GM18498 (cell line): Measurements from ENCODE around the gene BCAS3.

Source experiments
- ATAC-seq: cut with Tn5 transposase; IDR thresholded peaks from one replicate; pipeline ENCODE4 v1.9.1; 2021; ENCODE audit warnings: mild to moderate bottlenecking, moderate library complexity; ENCODE audit not compliant: unreplicated experiment

BCAS3 gene

DNA sequence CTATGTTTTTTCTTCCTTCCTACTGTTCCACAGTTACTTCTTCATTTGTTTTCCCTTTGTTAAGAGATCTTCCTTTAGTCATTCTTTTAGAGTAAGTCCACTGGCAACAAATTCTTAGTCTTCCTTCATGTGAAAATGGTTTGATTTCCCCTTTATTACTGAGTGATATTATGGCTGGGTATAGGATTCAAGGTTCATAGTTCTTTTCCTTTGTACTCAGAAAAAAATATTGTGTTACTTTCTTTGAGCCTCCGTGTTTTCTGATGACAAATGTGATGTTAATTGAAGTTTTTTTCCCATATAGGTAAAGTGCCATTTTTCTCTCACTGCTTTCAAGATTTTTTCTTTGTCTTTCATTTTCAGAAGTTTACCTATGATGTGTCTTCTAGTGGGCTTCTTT lies 438.9 kb downstream of the BCAS3 start:
- ATAC-seq: no peak

DNA sequence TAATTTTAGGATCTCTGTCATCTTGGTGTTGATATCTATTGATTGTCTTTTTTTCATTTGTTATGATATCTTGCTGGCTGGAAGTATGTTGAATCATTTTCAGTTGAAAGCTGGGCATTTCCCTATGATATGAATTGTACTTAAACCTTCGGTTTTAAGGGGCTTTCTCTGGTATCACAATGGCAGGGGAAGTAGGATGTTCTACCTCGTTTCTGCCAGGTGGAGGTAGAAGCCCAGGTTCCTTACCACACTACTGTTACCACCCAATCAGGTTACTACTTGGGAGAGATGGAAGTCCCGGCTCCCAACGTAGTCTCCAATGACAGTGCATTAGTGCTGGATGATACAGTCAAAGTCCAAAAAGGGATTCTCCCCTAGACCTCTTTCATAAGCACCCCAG lies 440.3 kb downstream of the BCAS3 start:
- no peak for ATAC-seq

GRCh38 chr17:61118871-61119270 lies 441.2 kb downstream of the BCAS3 start:
- no peak for ATAC-seq

DNA sequence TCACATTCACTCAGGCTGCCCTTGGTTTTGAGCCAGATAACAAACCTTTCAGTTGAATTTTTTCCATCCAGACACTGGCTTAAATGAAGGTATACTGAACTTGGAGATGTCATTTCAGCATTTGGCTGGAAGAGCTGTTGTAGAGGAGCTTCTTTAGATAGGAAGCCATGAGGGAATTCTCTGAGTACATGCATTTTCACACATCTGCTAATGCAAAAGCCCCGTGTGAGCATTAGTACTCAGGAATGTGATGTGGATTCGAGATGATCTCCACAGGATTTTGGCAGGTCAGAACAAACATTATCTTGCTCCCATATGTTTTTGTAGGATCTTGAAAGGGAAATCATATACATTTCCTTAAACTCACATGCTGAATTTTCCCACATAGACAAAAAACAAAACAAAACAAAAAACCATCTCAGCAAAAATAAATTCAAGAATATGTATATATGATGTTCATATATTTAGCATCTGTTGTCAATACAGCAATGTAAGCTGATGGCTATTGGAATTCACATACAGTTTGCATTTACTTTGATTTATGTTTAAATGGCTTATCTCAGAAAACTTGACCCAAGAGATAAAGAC lies 444.8 kb downstream of the BCAS3 start:
- ATAC-seq: no peak

DNA sequence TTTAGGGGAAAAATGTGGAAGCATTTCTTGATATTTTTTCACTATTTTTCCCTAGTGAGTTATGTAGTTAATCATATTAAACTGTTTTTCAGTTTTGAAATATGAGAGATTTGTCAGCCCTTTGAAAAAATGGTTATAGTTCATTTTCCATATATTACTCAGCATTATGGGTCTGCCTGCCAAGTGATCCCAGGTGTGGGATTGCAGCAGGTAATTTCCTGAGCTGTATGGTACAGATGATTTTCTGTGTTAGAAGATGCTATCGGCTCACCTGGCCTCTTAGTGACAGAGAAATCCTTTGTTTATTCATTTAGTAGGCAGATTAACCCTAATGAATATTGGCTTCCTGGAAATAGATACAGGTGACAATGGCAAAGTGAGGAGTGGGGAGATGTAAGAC lies 446.9 kb downstream of the BCAS3 start:
- ATAC-seq: no peak

DNA sequence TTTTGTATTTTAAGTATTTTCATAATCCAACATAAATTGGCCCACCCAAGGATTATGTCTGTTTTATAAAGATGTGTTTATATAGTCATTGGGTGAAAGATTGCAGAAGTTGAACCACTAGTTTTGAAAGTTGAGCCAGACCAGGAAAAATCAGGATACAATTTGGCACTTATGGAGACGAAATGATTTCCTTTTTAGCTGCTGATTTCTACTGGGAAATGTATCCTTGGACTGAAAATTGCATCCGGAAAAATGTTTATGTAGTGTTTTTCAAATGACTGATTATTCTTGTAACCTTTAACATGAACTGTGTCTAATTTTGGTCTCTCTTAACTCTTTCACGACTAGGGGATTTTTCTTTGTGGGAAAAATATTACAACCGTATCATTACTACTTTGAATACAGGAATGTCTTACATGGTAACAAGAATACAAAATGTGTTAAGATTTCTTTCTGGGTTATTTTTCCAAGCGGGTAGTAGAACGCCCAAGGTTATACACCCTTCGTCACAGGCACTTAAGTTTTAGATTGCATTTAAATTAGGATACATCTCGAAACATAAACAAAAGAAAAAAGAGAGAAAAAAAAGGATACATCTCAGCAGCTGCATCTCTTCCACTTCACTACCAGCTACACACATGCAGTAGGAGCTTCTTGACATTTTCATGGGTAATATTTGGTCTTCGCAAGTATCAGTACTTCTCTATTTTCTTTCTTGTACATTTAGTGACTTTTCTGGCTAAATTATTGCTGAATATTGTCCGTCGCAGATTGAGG lies 449.0 kb downstream of the BCAS3 start:
- ATAC-seq: no peak

- ATAC-seq: no peak
Observed at GRCh38 chr17:61127960-61128359, 450.3 kb downstream of the BCAS3 start.

DNA sequence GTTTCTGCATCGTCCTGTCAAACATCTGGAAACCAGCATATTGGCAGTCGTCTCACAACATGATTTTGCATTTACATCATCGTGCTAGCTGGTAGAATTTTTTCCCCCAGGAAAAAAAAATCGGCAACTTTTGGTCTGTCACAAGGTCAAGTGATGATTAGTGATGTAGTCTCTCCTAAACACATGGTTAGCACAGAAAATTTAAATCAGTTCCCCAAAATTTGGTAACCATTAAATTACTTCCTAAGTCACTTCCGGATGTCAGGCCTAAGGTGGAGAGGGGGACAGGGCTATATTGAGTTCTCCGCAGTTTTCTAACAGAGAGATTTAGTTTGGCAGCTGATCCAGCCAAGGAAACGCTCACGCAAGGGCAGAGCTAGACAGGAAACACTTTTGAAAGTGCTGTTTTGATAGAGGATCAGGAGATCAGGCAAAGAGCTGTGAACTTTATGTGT lies 451.0 kb downstream of the BCAS3 start:
- ATAC-seq: no peak

DNA sequence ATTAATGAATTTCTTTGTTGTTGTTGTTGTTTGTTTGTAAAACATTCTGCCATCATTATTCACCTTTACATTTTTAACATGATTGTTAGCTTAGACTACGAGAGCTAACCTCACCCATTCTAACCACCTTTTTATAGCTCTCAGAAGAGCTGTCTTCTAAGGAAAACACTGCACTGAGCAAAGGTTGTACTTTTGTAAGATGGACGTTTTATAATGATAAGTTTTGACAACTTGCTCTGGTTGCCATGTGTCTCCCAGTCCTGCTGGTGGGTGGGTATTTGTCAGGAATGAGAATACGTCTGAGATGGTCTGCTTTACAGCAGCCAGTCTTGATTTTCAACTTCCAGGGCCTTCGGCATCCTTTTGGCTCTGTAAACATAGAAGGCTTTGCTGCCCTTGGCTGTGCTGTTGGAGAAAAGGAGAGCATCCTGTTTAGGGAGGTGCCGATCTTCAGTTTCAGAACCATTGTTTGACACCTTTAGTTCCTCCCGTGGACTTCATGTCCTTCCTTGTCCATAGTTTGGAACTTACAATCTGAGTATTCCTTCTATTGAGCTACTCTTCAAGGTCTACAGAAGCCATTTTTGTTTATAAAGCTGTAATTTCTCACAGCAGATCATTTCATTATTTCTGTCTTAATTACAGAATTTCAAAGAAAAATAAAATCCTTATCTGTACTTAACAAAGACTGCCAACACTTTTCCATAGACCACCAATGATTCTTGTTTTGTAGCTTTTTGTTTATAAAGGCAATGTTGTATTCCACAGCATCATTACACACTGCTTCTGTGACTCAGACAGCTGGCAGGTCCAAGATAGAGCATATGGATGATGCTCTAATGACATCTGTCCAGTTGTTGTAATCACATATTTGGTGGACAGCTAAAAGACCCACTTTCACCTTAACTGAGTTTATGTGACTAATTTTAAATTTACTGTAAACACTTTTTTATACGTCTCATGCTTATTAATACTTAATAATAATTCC lies 451.9 kb downstream of the BCAS3 start:
- ATAC-seq: no peak

- no peak for ATAC-seq
Observed at GRCh38 chr17:61130330-61130729, 452.7 kb downstream of the BCAS3 start.

DNA sequence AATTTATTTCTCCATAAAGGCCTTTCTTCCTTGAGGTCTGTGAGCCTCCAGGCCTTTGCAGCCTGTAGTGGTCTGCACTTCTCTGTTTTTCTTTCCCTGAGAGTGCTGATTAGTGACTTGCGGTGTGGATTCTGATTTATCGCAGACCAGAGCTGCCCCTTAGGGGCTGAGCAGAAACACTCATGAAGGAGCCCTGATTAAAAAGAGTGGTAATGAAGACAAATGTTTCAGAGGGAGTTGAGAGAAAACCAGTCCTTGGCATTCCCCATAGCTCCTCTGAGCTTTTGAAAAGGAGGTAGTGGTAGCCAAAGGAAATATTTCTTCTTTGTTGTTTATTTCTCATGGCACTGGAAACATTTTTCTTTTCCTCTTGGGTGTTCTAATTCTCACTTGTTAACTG lies 453.9 kb downstream of the BCAS3 start:
- ATAC-seq: no peak

- no peak for ATAC-seq
Observed at GRCh38 chr17:61132524-61132923, 454.9 kb downstream of the BCAS3 start.

GRCh38 chr17:61133853-61134252 lies 456.2 kb downstream of the BCAS3 start:
- ATAC-seq: no peak

DNA sequence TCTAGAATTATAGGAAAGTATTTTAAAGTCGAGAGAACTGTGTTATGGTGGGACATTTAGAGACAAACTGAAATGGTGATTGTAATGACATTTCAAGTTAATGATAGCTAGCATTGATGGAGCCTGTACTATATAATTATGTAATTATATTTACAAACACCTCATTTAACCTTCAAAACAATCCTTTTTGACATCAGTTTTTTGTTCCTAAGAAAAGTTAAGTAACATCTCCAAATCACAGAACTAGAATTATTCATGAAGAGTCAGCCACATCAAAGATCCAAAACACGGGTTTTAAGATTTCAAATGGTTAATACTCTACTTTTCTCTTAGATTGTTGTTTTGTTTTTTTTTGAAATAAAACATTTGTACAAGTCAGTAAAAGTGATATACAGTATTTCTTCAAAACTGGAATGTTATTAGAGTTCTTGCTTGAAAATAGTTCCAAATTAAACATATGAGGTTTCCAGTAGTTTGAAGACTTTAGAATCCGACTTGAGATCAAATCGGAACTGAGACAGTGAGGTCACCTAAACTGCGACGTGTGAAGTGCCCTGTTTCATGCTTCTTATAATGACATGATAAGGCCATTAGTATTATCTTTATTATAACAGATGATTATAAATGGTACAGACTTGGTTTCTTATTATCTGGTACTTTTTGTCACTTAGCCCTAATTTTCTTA lies 457.0 kb downstream of the BCAS3 start:
- ATAC-seq: no peak

- ATAC-seq: no peak
Observed at GRCh38 chr17:61135782-61136181, 458.1 kb downstream of the BCAS3 start.

DNA sequence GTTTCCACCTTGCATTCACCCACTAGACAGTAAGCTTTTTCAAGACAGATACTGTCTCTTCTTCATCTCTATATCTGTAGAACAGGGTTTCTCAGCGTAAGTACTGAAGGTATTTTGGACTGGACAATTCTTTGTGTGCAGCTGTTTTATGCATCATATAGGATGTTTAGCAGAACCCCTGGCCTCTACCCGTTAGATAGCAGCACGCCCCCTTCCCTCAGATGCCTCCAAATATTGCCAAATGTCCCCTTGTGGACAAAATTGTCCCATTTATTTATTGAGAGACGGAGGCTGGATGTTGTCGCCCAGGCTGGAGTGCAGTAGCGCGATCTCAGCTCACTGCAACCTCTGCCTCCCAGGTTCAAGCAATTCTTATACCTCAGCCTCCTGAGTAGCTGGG lies 458.6 kb downstream of the BCAS3 start:
- ATAC-seq: no peak

DNA sequence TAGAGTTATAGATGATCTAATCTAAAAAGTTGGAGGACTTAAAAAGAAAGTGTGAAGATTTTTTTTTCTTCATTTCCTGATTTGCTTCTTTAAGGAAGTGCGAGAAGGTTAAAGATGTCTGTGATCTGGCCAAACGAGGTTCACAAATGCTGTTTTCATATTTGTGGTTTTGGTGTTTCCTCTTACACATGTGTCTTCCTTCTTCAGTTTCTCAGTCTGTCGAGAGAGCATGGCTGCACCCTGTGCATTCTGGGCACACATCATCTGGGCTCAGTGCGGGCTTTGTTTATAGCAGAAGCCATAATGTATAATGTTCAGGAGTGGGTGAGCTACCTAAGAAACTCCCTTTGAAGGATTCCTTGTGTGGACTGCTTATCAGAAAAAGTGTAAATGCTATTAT lies 461.6 kb downstream of the BCAS3 start:
- ATAC-seq: peak; percentile 99

GRCh38 chr17:61140081-61140786 lies 462.6 kb downstream of the BCAS3 start:
- ATAC-seq: no peak

DNA sequence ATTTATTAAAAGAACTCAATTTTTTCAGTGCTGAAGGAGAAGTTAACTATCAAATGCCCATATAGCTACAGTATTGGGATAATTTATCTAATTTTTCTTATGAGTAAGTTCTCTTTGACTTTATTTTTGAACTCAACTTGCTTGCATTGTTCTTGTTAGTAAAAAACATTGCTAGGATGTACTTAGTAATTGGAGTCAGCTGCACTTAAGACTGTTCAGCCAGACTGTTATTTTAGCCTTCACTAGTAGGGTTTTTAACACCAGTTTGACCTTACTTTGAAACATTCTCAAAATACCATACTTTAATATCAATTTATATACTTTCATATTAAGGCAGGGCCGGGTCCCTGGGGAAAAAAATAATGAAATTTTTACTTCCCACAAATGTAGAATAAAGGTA lies 465.4 kb downstream of the BCAS3 start:
- ATAC-seq: no peak

DNA sequence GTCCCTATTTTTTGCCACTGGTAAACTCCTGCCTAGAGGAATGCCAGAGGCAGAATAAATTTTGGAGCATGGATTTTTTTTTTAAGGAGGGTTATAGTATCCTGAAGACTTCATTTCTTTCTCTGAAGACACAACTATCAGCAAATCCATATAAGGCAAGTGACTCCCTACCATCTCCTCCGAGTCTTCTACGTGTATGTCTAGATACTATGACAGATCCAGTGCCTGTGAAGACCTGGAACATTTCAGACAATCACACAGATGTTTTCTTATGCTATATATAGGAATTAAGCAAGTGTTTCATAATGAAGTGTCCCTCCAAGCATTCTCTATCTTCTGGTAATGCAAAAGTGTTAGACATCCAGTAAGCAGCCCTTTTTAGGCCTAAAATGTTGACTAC lies 466.5 kb downstream of the BCAS3 start:
- no peak for ATAC-seq
